ENCODE data around the gene SETBP1.

SETBP1 gene

DNA sequence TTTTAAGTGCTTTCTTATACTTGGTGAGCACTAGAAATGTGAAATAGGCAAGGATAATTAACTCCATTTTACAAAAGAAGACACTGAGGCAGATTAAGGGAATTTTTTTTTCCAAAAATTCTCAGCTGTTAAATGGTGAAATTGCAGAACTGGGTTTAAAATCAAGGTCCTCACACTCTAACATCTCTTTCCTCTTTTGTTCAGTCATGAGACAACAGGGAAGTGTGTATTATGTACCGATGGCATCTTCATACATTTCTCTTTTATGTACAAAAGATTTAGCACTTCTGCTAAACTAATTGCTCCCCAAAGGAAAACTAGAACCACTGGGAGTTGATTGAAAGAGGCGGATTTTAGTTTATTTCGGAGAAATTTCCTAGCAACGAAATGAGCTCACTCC, 203.0 kb downstream of the SETBP1 start:
- Histone ChIP-seq H3K18ac (ENCODE audit: low read depth in 1 of 2, low read length in 2 of 2) (no peak overlapping the region), H3K4me1 (ENCODE audit: control insufficient read depth, insufficient read depth, low read depth, low read length) (peaks cover 1% of the 10 kb centered on the region), H2BK15ac (ENCODE audit: low read depth, poor library complexity, severe bottlenecking) (no peak overlapping the region), H3K4ac (ENCODE audit: low read depth in 1 of 2, low read length in 2 of 2) (no peak overlapping the region), H2AFZ (ENCODE audit: low read depth, low read length) (no peak overlapping the region), H3K9me3 (ENCODE audit: control insufficient read depth, low read length) (no peaks in the 10 kb centered on the region), H3K27me3 (ENCODE audit: control insufficient read depth in 1 of 2, insufficient read depth in 1 of 2, low read length in 2 of 2) (no peaks in the 10 kb centered on the region), H3K79me1 (replicated peaks; ENCODE audit: low read length, poor library complexity, severe bottlenecking) (peaks cover 6% of the 10 kb centered on the region), H2BK120ac (ENCODE audit: low read depth, low read length) (no peak overlapping the region), H3K9ac (ENCODE audit: low read length) (no peak overlapping the region), H4K91ac (ENCODE audit: low read length) (no peak overlapping the region), H3K14ac (ENCODE audit: low read length in 2 of 2) (no peak overlapping the region), H3K23ac (ENCODE audit: low read length in 2 of 2) (no peak overlapping the region), H2BK12ac (ENCODE audit: low read length in 2 of 2) (no peak overlapping the region), H3K4me3 (ENCODE audit: insufficient read depth in 1 of 2, low read depth in 1 of 2, low read length in 2 of 2) (no peak overlapping the region), H3K27ac (ENCODE audit: low read length, poor library complexity, severe bottlenecking) (no peak overlapping the region), H3K36me3 (ENCODE audit: control insufficient read depth in 1 of 2, insufficient read depth in 2 of 2, low read depth in 1 of 2, low read length in 2 of 2) (no peaks in the 10 kb centered on the region), H2AK5ac (ENCODE audit: low read length, severe bottlenecking) (no peak overlapping the region), H2BK5ac (ENCODE audit: low read depth, low read length, poor library complexity, severe bottlenecking) (no peak overlapping the region), H4K8ac (ENCODE audit: low read length) (no peak overlapping the region), H3K4me2 (ENCODE audit: low read length, poor library complexity, severe bottlenecking) (no peak overlapping the region)
- DNase-seq, result no peak
- WGBS, result 98% methylated on average over 3 of the region's 4 CpGs

DNA sequence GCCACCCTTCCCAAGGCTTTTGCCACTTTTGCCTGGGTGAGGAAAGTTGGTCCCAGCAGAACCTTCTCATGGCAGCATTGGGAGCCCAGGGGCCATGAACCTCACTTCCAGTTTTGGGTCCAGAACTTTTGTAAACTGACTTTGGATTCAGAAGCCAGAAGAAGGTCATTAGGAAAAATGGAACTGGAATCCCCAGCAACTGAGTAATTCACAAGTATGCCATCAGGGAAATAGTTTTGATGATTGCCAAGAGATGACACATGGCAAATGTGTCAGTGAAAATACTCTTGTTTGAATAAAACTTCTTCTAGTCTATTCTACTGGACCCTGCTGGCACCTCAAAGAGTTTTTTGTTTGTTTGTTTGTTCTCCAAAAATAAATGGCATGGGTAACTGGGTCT, 203.7 kb downstream of the SETBP1 start:
- Histone ChIP-seq H3K4ac (ENCODE audit: low read depth in 1 of 2, low read length in 2 of 2) (no peak overlapping the region), H3K18ac (ENCODE audit: low read depth in 1 of 2, low read length in 2 of 2) (no peak overlapping the region), H4K91ac (ENCODE audit: low read length) (no peak overlapping the region), H4K8ac (ENCODE audit: low read length) (no peak overlapping the region), H2AFZ (ENCODE audit: low read depth, low read length) (no peak overlapping the region), H3K4me2 (ENCODE audit: low read length, poor library complexity, severe bottlenecking) (no peak overlapping the region), H3K36me3 (ENCODE audit: control insufficient read depth in 1 of 2, insufficient read depth in 2 of 2, low read depth in 1 of 2, low read length in 2 of 2) (no peaks in the 10 kb centered on the region), H3K9me3 (ENCODE audit: control insufficient read depth, low read length) (no peaks in the 10 kb centered on the region), H3K4me1 (ENCODE audit: control insufficient read depth, insufficient read depth, low read depth, low read length) (peaks cover 1% of the 10 kb centered on the region), H3K14ac (ENCODE audit: low read length in 2 of 2) (no peak overlapping the region), H2BK15ac (ENCODE audit: low read depth, poor library complexity, severe bottlenecking) (no peak overlapping the region), H3K79me1 (replicated peaks; ENCODE audit: low read length, poor library complexity, severe bottlenecking) (peaks cover 3% of the 10 kb centered on the region), H3K9ac (ENCODE audit: low read length) (no peak overlapping the region), H2AK5ac (ENCODE audit: low read length, severe bottlenecking) (no peak overlapping the region), H2BK120ac (ENCODE audit: low read depth, low read length) (no peak overlapping the region), H3K27ac (ENCODE audit: low read length, poor library complexity, severe bottlenecking) (no peak overlapping the region), H3K27me3 (ENCODE audit: control insufficient read depth in 1 of 2, insufficient read depth in 1 of 2, low read length in 2 of 2) (no peaks in the 10 kb centered on the region), H2BK12ac (ENCODE audit: low read length in 2 of 2) (no peak overlapping the region), H3K23ac (ENCODE audit: low read length in 2 of 2) (no peak overlapping the region), H2BK5ac (ENCODE audit: low read depth, low read length, poor library complexity, severe bottlenecking) (no peak overlapping the region), H3K4me3 (ENCODE audit: insufficient read depth in 1 of 2, low read depth in 1 of 2, low read length in 2 of 2) (no peak overlapping the region)
- no peak for DNase-seq

DNA sequence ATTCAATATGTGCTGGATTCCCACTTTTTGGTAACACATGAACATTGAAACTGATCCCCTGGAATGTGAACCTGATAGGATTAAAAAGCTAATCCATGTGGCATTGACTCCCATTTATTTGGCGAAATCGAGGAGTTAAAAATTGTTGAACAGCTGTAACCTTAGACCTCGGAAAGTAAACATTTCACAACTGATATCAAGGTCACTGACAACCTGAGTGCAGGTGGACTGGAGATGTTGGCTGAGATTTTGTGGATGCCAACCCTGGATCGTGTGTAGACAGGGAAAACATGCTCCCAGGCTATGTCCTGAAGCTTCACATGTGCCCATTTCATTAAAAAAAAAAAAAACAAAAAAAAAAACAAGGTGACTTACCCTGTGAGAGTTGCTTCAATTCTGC, 204.8 kb downstream of the SETBP1 start:
- no peak overlapping the region for H4K8ac ChIP-seq (ENCODE audit: low read length)
- H3K9ac ChIP-seq (ENCODE audit: low read length), result no peak overlapping the region
- H2BK120ac ChIP-seq (ENCODE audit: low read depth, low read length), result no peak overlapping the region
- H2BK15ac ChIP-seq (ENCODE audit: low read depth, poor library complexity, severe bottlenecking), result no peak overlapping the region
- no peak overlapping the region for H2AFZ ChIP-seq (ENCODE audit: low read depth, low read length)
- no peaks in the 10 kb centered on the region for H3K27me3 ChIP-seq (ENCODE audit: control insufficient read depth in 1 of 2, insufficient read depth in 1 of 2, low read length in 2 of 2)
- H2AK5ac ChIP-seq (ENCODE audit: low read length, severe bottlenecking), result no peak overlapping the region
- H3K9me3 ChIP-seq (ENCODE audit: control insufficient read depth, low read length), result no peaks in the 10 kb centered on the region
- H3K14ac ChIP-seq (ENCODE audit: low read length in 2 of 2), result no peak overlapping the region
- H3K23ac ChIP-seq (ENCODE audit: low read length in 2 of 2), result no peak overlapping the region
- peaks cover 3% of the 10 kb centered on the region for H3K79me1 ChIP-seq (replicated peaks; ENCODE audit: low read length, poor library complexity, severe bottlenecking)
- WGBS, result 96% methylated on average over 3 of the region's 4 CpGs
- H3K4ac ChIP-seq (ENCODE audit: low read depth in 1 of 2, low read length in 2 of 2), result no peak overlapping the region
- no peak overlapping the region for H3K4me3 ChIP-seq (ENCODE audit: insufficient read depth in 1 of 2, low read depth in 1 of 2, low read length in 2 of 2)
- DNase-seq, result no peak
- H3K18ac ChIP-seq (ENCODE audit: low read depth in 1 of 2, low read length in 2 of 2), result no peak overlapping the region
- H2BK12ac ChIP-seq (ENCODE audit: low read length in 2 of 2), result no peak overlapping the region
- H3K4me1 ChIP-seq (ENCODE audit: control insufficient read depth, insufficient read depth, low read depth, low read length), result peaks cover 1% of the 10 kb centered on the region
- no peak overlapping the region for H3K27ac ChIP-seq (ENCODE audit: low read length, poor library complexity, severe bottlenecking)
- no peak overlapping the region for H4K91ac ChIP-seq (ENCODE audit: low read length)
- no peak overlapping the region for H2BK5ac ChIP-seq (ENCODE audit: low read depth, low read length, poor library complexity, severe bottlenecking)
- H3K4me2 ChIP-seq (ENCODE audit: low read length, poor library complexity, severe bottlenecking), result no peak overlapping the region
- H3K36me3 ChIP-seq (ENCODE audit: control insufficient read depth in 1 of 2, insufficient read depth in 2 of 2, low read depth in 1 of 2, low read length in 2 of 2), result no peaks in the 10 kb centered on the region

DNA sequence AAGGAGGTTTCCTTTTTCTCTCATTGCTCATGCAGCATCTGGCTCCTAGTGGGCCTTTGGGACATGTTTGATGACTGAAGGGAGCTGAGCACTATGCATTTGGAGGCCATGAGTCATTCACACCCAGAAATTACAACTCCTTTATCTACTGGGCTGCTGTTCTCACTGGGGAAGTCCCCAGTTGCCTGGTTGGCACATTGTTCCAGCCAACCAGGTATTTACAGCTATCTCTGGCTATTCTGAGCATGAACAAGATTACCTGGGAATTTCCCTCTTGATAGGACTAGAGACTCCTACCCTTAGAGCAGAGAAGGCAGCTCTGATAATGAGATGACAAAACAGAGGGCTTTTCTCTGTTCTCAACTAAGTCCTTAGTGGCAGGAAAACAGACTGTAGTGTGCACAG, 206.5 kb downstream of the SETBP1 start:
- peaks cover 1% of the 10 kb centered on the region for H3K4me1 ChIP-seq (ENCODE audit: control insufficient read depth, insufficient read depth, low read depth, low read length)
- H3K36me3 ChIP-seq (ENCODE audit: control insufficient read depth in 1 of 2, insufficient read depth in 2 of 2, low read depth in 1 of 2, low read length in 2 of 2), result no peaks in the 10 kb centered on the region
- no peak overlapping the region for H3K4me3 ChIP-seq (ENCODE audit: insufficient read depth in 1 of 2, low read depth in 1 of 2, low read length in 2 of 2)
- H4K91ac ChIP-seq (ENCODE audit: low read length), result no peak overlapping the region
- no peaks in the 10 kb centered on the region for H3K27me3 ChIP-seq (ENCODE audit: control insufficient read depth in 1 of 2, insufficient read depth in 1 of 2, low read length in 2 of 2)
- no peak overlapping the region for H2BK5ac ChIP-seq (ENCODE audit: low read depth, low read length, poor library complexity, severe bottlenecking)
- H4K8ac ChIP-seq (ENCODE audit: low read length), result no peak overlapping the region
- no peak overlapping the region for H2AFZ ChIP-seq (ENCODE audit: low read depth, low read length)
- H3K79me1 ChIP-seq (replicated peaks; ENCODE audit: low read length, poor library complexity, severe bottlenecking), result peaks cover 4% of the 10 kb centered on the region
- H3K9me3 ChIP-seq (ENCODE audit: control insufficient read depth, low read length), result peaks cover 4% of the 10 kb centered on the region
- no peak overlapping the region for H3K23ac ChIP-seq (ENCODE audit: low read length in 2 of 2)
- no peak overlapping the region for H3K4ac ChIP-seq (ENCODE audit: low read depth in 1 of 2, low read length in 2 of 2)
- H2AK5ac ChIP-seq (ENCODE audit: low read length, severe bottlenecking), result no peak overlapping the region
- no peak overlapping the region for H3K9ac ChIP-seq (ENCODE audit: low read length)
- no peak overlapping the region for H3K18ac ChIP-seq (ENCODE audit: low read depth in 1 of 2, low read length in 2 of 2)
- no peak overlapping the region for H2BK15ac ChIP-seq (ENCODE audit: low read depth, poor library complexity, severe bottlenecking)
- H3K4me2 ChIP-seq (ENCODE audit: low read length, poor library complexity, severe bottlenecking), result no peak overlapping the region
- DNase-seq, result peak; percentile 62
- no peak overlapping the region for H2BK120ac ChIP-seq (ENCODE audit: low read depth, low read length)
- no peak overlapping the region for H3K14ac ChIP-seq (ENCODE audit: low read length in 2 of 2)
- H3K27ac ChIP-seq (ENCODE audit: low read length, poor library complexity, severe bottlenecking), result no peak overlapping the region
- no peak overlapping the region for H2BK12ac ChIP-seq (ENCODE audit: low read length in 2 of 2)
